GM21360 (cell line): ENCODE data around the gene AKAP9.
"Not testable (repeated sequence)": the region's sequence is repeated elsewhere in the genome, so short reads cannot be mapped to it uniquely, and the experiment has no call there.

Experiments
- ATAC-seq: cut with Tn5 transposase; IDR thresholded peaks from one replicate; pipeline ENCODE4 v1.9.1; 2021; ENCODE audit warnings: mild to moderate bottlenecking, moderate library complexity; ENCODE audit not compliant: unreplicated experiment

AKAP9 gene

GRCh38 chr7:92002720-92003119 is 62.1 kb downstream of the AKAP9 start:
- ATAC-seq: no peak

- no peak for ATAC-seq
Measured at GRCh38 chr7:92006046-92006445, 65.4 kb downstream of the AKAP9 start.

- no peak for ATAC-seq
Measured at GRCh38 chr7:92010215-92010614, 69.6 kb downstream of the AKAP9 start.

GRCh38 chr7:92013611-92014010 is 72.9 kb downstream of the AKAP9 start:
- ATAC-seq: no peak

- ATAC-seq: no peak
Measured at GRCh38 chr7:92020636-92021035, 80.0 kb downstream of the AKAP9 start.

GRCh38 chr7:92025260-92025659 is 84.6 kb downstream of the AKAP9 start:
- no peak for ATAC-seq

GRCh38 chr7:92026635-92027034 is 86.0 kb downstream of the AKAP9 start:
- ATAC-seq: not testable (repeated sequence)

GRCh38 chr7:92027128-92027527 is 86.5 kb downstream of the AKAP9 start:
- not testable (repeated sequence) for ATAC-seq

GRCh38 chr7:92028226-92028625 is 87.6 kb downstream of the AKAP9 start:
- ATAC-seq: no peak

- ATAC-seq: no peak
Measured at GRCh38 chr7:92028686-92029085, 88.0 kb downstream of the AKAP9 start.

- ATAC-seq: no peak
Measured at GRCh38 chr7:92034116-92034515, 93.5 kb downstream of the AKAP9 start.

- no peak for ATAC-seq
Measured at GRCh38 chr7:92035576-92035975, 94.9 kb downstream of the AKAP9 start.

- no peak for ATAC-seq
Measured at GRCh38 chr7:92039900-92040299, 99.2 kb downstream of the AKAP9 start.

- no peak for ATAC-seq
Measured at GRCh38 chr7:92042056-92042737, 101.5 kb downstream of the AKAP9 start.

- no peak for ATAC-seq
Measured at GRCh38 chr7:92043098-92043497, 102.4 kb downstream of the AKAP9 start.

- ATAC-seq: no peak
Measured at GRCh38 chr7:92043637-92044036, 103.0 kb downstream of the AKAP9 start.

- ATAC-seq: no peak
Measured at GRCh38 chr7:92044148-92044547, 103.5 kb downstream of the AKAP9 start.

GRCh38 chr7:92044940-92045339 is 104.3 kb downstream of the AKAP9 start:
- no peak for ATAC-seq

- no peak for ATAC-seq
Measured at GRCh38 chr7:92051655-92052054, 111.0 kb downstream of the AKAP9 start.

GRCh38 chr7:92052159-92052558 is 111.5 kb downstream of the AKAP9 start:
- no peak for ATAC-seq

- no peak for ATAC-seq
Measured at GRCh38 chr7:92052684-92053083, 112.0 kb downstream of the AKAP9 start.

- no peak for ATAC-seq
Measured at GRCh38 chr7:92053312-92053711, 112.7 kb downstream of the AKAP9 start.

- ATAC-seq: no peak
Measured at GRCh38 chr7:92056286-92056685, 115.6 kb downstream of the AKAP9 start.
